CD8-positive, alpha-beta memory T cell (primary cell): ENCODE data around the gene NLGN1. TPM values are rescaled to one million over a fixed set of nuclear protein-coding genes. Genes with fewer than 3 reads are reported as not detected.

Source experiments
- CTCF ChIA-PET: fragments of 350-600 bp; sonication (Branson Sonifier 250); formaldehyde crosslinking; loops from one replicate; lab custom pipeline; 2021; ENCODE audit warnings: antibody characterized with exemption; lab: Charles Lee
- POLR2A ChIA-PET: fragments of 350-600 bp; sonication (Branson Sonifier 250); formaldehyde crosslinking; loops from one replicate; lab custom pipeline; 2021; ENCODE audit warnings: antibody characterized with exemption; lab: Charles Lee
- DNase-seq, 5 donors: peaks; one replicate each; pipeline versions ENCODE4 v3.0.0 to v3.0.0-alpha.2; 2020 to 2022; ENCODE audit warnings: mixed read lengths in 1 of 5
- H3K27ac ChIP-seq: one replicate; pipeline ENCODE4 v1.7.0; 2013; ENCODE audit warnings: low read depth, mild to moderate bottlenecking, low read length, moderate library complexity
- H3K27me3 ChIP-seq: 2 replicates; pipeline ENCODE4 v1.7.0; 2013; ENCODE audit warnings: low read length, mild to moderate bottlenecking; ENCODE audit not compliant: insufficient read depth, poor library complexity, severe bottlenecking
- H3K36me3 ChIP-seq: 2 replicates; pipeline ENCODE4 v1.7.0; 2013; ENCODE audit warnings: mild to moderate bottlenecking, low read length, moderate library complexity; ENCODE audit not compliant: insufficient read depth
- H3K4me1 ChIP-seq: 2 replicates; pipeline ENCODE4 v1.7.0; 2013; ENCODE audit warnings: mild to moderate bottlenecking, low read length, moderate library complexity; ENCODE audit not compliant: insufficient read depth
- H3K4me3 ChIP-seq: 2 replicates; pipeline ENCODE4 v1.7.0; 2013; ENCODE audit warnings: mild to moderate bottlenecking, low read length
- H3K9me3 ChIP-seq: 2 replicates; pipeline ENCODE4 v1.7.0; 2013; ENCODE audit warnings: mild to moderate bottlenecking, low read length
- H3K27ac Mint-ChIP-seq, 8 donors: one replicate each; pipeline ENCODE4 v1.8.0; 2020 to 2021; ENCODE audit warnings: mixed read lengths in 8 of 8, mild to moderate bottlenecking in 6 of 8, inconsistent platforms in 3 of 8, moderate library complexity in 3 of 8
- H3K27me3 Mint-ChIP-seq, 2 donors: one replicate each; pipeline ENCODE4 v1.8.0; 2020 to 2021; ENCODE audit warnings: mixed read lengths in 2 of 2, mild to moderate bottlenecking in 1 of 2, moderate library complexity in 1 of 2
- H3K36me3 Mint-ChIP-seq, 3 donors: one replicate each; pipeline ENCODE4 v1.8.0; 2020 to 2021; ENCODE audit warnings: mixed read lengths in 3 of 3, inconsistent platforms in 1 of 3, mild to moderate bottlenecking in 1 of 3
- H3K4me1 Mint-ChIP-seq, 3 donors: one replicate each; pipeline ENCODE4 v1.8.0; 2020 to 2021; ENCODE audit warnings: mixed read lengths in 3 of 3, inconsistent platforms in 1 of 3, mild to moderate bottlenecking in 1 of 3
- H3K4me3 Mint-ChIP-seq, 7 donors: one replicate each; pipeline ENCODE4 v1.8.0; 2020 to 2021; ENCODE audit warnings: mixed read lengths in 7 of 7, mild to moderate bottlenecking in 6 of 7, moderate library complexity in 4 of 7, inconsistent platforms in 2 of 7
- H3K9me3 Mint-ChIP-seq, 5 donors: one replicate each; pipeline ENCODE4 v1.8.0; 2020 to 2022; ENCODE audit warnings: mixed read lengths in 5 of 5, mild to moderate bottlenecking in 3 of 5, moderate library complexity in 2 of 5, inconsistent platforms in 1 of 5
- polyA plus RNA-seq: library from polyadenylated mRNA; unstranded; fragments of 300-500 nt; fragmentation: Illumina TruSeq; gene quantifications from one replicate; pipeline ENCODE4 v1.2.3, GENCODE V29; 2021
- total RNA-seq, 2 experiments: library from RNA; stranded (reverse); gene quantifications; one replicate each; pipeline ENCODE4 v1.2.3, GENCODE V29; 2021

The NLGN1 gene
- total and polyA plus RNA-seq, 3 experiments from 2014 or later: not detected

GRCh38 chr3:173920386-173920785 is 522.8 kb downstream of the NLGN1 start:
- Histone ChIP-seq H3K27ac (no peak overlapping the region), H3K36me3 (no peaks in the 10 kb centered on the region), H3K27me3 (no peaks in the 10 kb centered on the region), H3K4me3 (no peak overlapping the region), H3K9me3 (no peaks in the 10 kb centered on the region), H3K4me1 (no peaks in the 10 kb centered on the region)
- Mint-ChIP-seq H3K36me3 (no peaks in the 10 kb centered on the region), H3K27me3 (no peaks in the 10 kb centered on the region), H3K9me3 (peaks cover 0 to 11% (median 0%) of the 10 kb centered on the region in 5 donors), H3K4me1 (no peaks in the 10 kb centered on the region), H3K4me3 (no peak overlapping the region), H3K27ac (no peak overlapping the region)
- DNase-seq: no peak
- POLR2A ChIA-PET: no interaction called here
- CTCF ChIA-PET: no interaction called here

- no peaks in the 10 kb centered on the region for H3K4me1 Mint-ChIP-seq
- POLR2A ChIA-PET: no interaction called here
These were observed 524.2 kb downstream of the NLGN1 start for GRCh38 chr3:173921732-173922131.

GRCh38 chr3:173923204-173923603 is 525.7 kb downstream of the NLGN1 start:
- H3K27ac ChIP-seq: no peak overlapping the region
- H3K27me3 ChIP-seq: no peaks in the 10 kb centered on the region
- no peak overlapping the region for H3K4me3 ChIP-seq
- ChIA-PET POLR2A (no interaction called here), CTCF (no interaction called here)
- no peaks in the 10 kb centered on the region for H3K36me3 ChIP-seq
- DNase-seq: no peak
- Mint-ChIP-seq H3K36me3 (no peaks in the 10 kb centered on the region), H3K27ac (no peak overlapping the region), H3K4me3 (no peak overlapping the region), H3K9me3 (peaks cover 0 to 14% (median 7%) of the 10 kb centered on the region in 5 donors), H3K4me1 (no peaks in the 10 kb centered on the region), H3K27me3 (no peaks in the 10 kb centered on the region)
- no peaks in the 10 kb centered on the region for H3K4me1 ChIP-seq
- no peaks in the 10 kb centered on the region for H3K9me3 ChIP-seq

More at GRCh38 chr3:173921732-173922131, 524.2 kb downstream of the NLGN1 start:
- DNase-seq: no peak
- Histone ChIP-seq H3K27ac (no peak overlapping the region), H3K27me3 (no peaks in the 10 kb centered on the region), H3K4me1 (no peaks in the 10 kb centered on the region), H3K36me3 (no peaks in the 10 kb centered on the region), H3K9me3 (no peaks in the 10 kb centered on the region), H3K4me3 (no peak overlapping the region)
- Mint-ChIP-seq H3K36me3 (no peaks in the 10 kb centered on the region), H3K27me3 (no peaks in the 10 kb centered on the region), H3K27ac (no peak overlapping the region), H3K9me3 (peaks cover 0 to 12% (median 0%) of the 10 kb centered on the region in 5 donors), H3K4me3 (no peak overlapping the region)
- CTCF ChIA-PET: no interaction called here

GRCh38 chr3:173930251-173930650 is 532.7 kb downstream of the NLGN1 start:
- H3K27ac ChIP-seq: no peak overlapping the region
- POLR2A ChIA-PET: no interaction called here
- H3K4me1 ChIP-seq: no peaks in the 10 kb centered on the region
- H3K4me3 Mint-ChIP-seq: no peak overlapping the region
- H3K27me3 ChIP-seq: no peaks in the 10 kb centered on the region
- no peaks in the 10 kb centered on the region for H3K4me1 Mint-ChIP-seq
- no peaks in the 10 kb centered on the region for H3K9me3 ChIP-seq
- DNase-seq: no peak
- H3K4me3 ChIP-seq: no peak overlapping the region
- H3K27me3 Mint-ChIP-seq: no peaks in the 10 kb centered on the region
- H3K36me3 ChIP-seq: no peaks in the 10 kb centered on the region
- no peaks in the 10 kb centered on the region for H3K36me3 Mint-ChIP-seq
- peaks cover 4 to 18% (median 7%) of the 10 kb centered on the region in 5 donors for H3K9me3 Mint-ChIP-seq
- CTCF ChIA-PET: no interaction called here
- H3K27ac Mint-ChIP-seq: no peak overlapping the region

- H3K9me3 ChIP-seq: no peaks in the 10 kb centered on the region
- Mint-ChIP-seq H3K4me1 (no peaks in the 10 kb centered on the region), H3K4me3 (no peak overlapping the region), H3K27me3 (no peaks in the 10 kb centered on the region), H3K9me3 (peaks cover 2 to 13% (median 6%) of the 10 kb centered on the region in 5 donors), H3K36me3 (no peaks in the 10 kb centered on the region), H3K27ac (no peak overlapping the region)
- no peak overlapping the region for H3K27ac ChIP-seq
- no peaks in the 10 kb centered on the region for H3K4me1 ChIP-seq
- H3K4me3 ChIP-seq: no peak overlapping the region
- DNase-seq: no peak
- no peaks in the 10 kb centered on the region for H3K27me3 ChIP-seq
- ChIA-PET POLR2A (no interaction called here), CTCF (no interaction called here)
- H3K36me3 ChIP-seq: no peaks in the 10 kb centered on the region
These were observed 535.1 kb downstream of the NLGN1 start for GRCh38 chr3:173932624-173933023.

- Histone ChIP-seq H3K27me3 (no peaks in the 10 kb centered on the region), H3K27ac (no peak overlapping the region), H3K9me3 (no peaks in the 10 kb centered on the region), H3K4me3 (no peak overlapping the region), H3K4me1 (no peaks in the 10 kb centered on the region), H3K36me3 (no peaks in the 10 kb centered on the region)
- H3K9me3 Mint-ChIP-seq: peaks cover 0 to 11% (median 4%) of the 10 kb centered on the region in 5 donors
- no peaks in the 10 kb centered on the region for H3K36me3 Mint-ChIP-seq
- ChIA-PET CTCF (no interaction called here), POLR2A (no interaction called here)
- no peak overlapping the region for H3K27ac Mint-ChIP-seq
- no peaks in the 10 kb centered on the region for H3K4me1 Mint-ChIP-seq
- H3K4me3 Mint-ChIP-seq: no peak overlapping the region
- DNase-seq: no peak
- H3K27me3 Mint-ChIP-seq: no peaks in the 10 kb centered on the region
These were observed 535.6 kb downstream of the NLGN1 start for GRCh38 chr3:173933113-173933512.

GRCh38 chr3:173936316-173936715 is 538.8 kb downstream of the NLGN1 start:
- ChIA-PET CTCF (no interaction called here), POLR2A (no interaction called here)
- H3K36me3 ChIP-seq: no peaks in the 10 kb centered on the region
- no peaks in the 10 kb centered on the region for H3K4me1 Mint-ChIP-seq
- H3K27me3 Mint-ChIP-seq: no peaks in the 10 kb centered on the region
- H3K9me3 Mint-ChIP-seq: peaks cover 0 to 6% (median 2%) of the 10 kb centered on the region in 5 donors
- H3K4me1 ChIP-seq: no peaks in the 10 kb centered on the region
- H3K27ac ChIP-seq: no peak overlapping the region
- H3K4me3 ChIP-seq: no peak overlapping the region
- no peak overlapping the region for H3K27ac Mint-ChIP-seq
- no peak overlapping the region for H3K4me3 Mint-ChIP-seq
- no peaks in the 10 kb centered on the region for H3K27me3 ChIP-seq
- DNase-seq: no peak
- H3K9me3 ChIP-seq: no peaks in the 10 kb centered on the region
- H3K36me3 Mint-ChIP-seq: no peaks in the 10 kb centered on the region

DNA sequence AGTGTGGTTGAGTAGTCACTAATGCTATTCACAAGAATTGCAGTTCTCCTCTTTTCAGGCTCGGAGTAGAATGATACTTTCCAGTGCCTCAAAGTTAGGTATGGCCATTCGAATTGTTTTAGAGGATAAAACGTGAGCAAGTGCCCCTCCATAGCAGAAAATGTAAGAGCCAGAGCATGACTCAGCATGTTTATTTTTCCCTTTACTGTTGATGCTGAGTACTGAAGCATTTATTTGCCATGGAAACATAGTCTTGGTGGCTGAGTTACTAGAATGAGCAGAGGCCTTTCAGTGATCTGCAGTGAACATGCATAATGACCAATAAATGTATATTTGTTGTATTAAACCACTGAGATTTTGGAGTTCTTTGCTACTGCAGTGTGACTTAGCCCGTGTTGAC is 540.6 kb downstream of the NLGN1 start:
- no peak for DNase-seq
- Histone ChIP-seq H3K27ac (no peak overlapping the region), H3K27me3 (no peaks in the 10 kb centered on the region), H3K4me3 (no peak overlapping the region), H3K4me1 (no peaks in the 10 kb centered on the region), H3K9me3 (no peaks in the 10 kb centered on the region), H3K36me3 (no peaks in the 10 kb centered on the region)
- H3K4me1 Mint-ChIP-seq: no peaks in the 10 kb centered on the region
- H3K27ac Mint-ChIP-seq: no peak overlapping the region
- no peaks in the 10 kb centered on the region for H3K36me3 Mint-ChIP-seq
- ChIA-PET CTCF (no interaction called here), POLR2A (no interaction called here)
- no peaks in the 10 kb centered on the region for H3K27me3 Mint-ChIP-seq
- H3K9me3 Mint-ChIP-seq: peaks cover 0 to 4% (median 0%) of the 10 kb centered on the region in 5 donors
- H3K4me3 Mint-ChIP-seq: no peak overlapping the region

DNA sequence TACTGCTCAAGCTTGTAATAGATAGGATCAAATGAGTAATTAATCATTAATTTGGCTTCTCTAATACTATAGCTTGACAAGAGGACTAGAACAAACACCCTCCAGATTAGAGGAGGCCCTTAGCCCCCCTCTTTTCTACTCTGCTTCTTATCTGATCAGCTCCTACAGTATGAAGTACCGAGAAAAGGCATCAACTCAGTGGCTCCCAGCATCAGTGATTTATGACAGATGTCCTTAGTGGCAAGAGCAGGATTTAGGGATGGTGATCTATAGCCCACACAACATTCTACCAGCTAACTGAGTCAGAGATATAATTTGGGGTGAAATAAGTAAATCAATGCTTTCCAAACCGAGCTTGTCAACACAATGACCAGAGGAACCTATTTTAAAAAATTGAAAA is 541.1 kb downstream of the NLGN1 start:
- no peaks in the 10 kb centered on the region for H3K4me1 ChIP-seq
- CTCF ChIA-PET: no interaction called here
- POLR2A ChIA-PET: no interaction called here
- Mint-ChIP-seq H3K27ac (no peak overlapping the region), H3K36me3 (no peaks in the 10 kb centered on the region), H3K9me3 (peaks cover 0 to 4% (median 0%) of the 10 kb centered on the region in 5 donors), H3K4me3 (no peak overlapping the region), H3K27me3 (no peaks in the 10 kb centered on the region), H3K4me1 (no peaks in the 10 kb centered on the region)
- no peaks in the 10 kb centered on the region for H3K9me3 ChIP-seq
- H3K36me3 ChIP-seq: no peaks in the 10 kb centered on the region
- H3K4me3 ChIP-seq: no peak overlapping the region
- no peaks in the 10 kb centered on the region for H3K27me3 ChIP-seq
- H3K27ac ChIP-seq: no peak overlapping the region
- DNase-seq: no peak
